Liver (tissue), 9 donors: Measurements from ENCODE around the gene PRPF40B. TPM values are rescaled to one million over a fixed set of nuclear protein-coding genes. Genes with fewer than 3 reads are reported as not detected.

Experiments used
- DNase-seq: peaks from one replicate; pipeline ENCODE4 v3.0.0-alpha.2; 2017; ENCODE audit warnings: low spot score
- H3K27ac ChIP-seq, 2 donors: one replicate each; pipeline ENCODE4 v1.7.0; 2013; ENCODE audit warnings: inconsistent platforms in 2 of 2, low read length in 2 of 2, control low read depth in 1 of 2, low read depth in 1 of 2, mild to moderate bottlenecking in 1 of 2
- H3K27me3 ChIP-seq, 4 donors: one replicate each; pipeline versions ENCODE4 v1.6.1 to v1.7.0; 2013; ENCODE audit warnings: low read length in 3 of 4, inconsistent platforms in 1 of 4, mild to moderate bottlenecking in 1 of 4, moderate library complexity in 1 of 4; ENCODE audit not compliant: control insufficient read depth in 4 of 4, insufficient read depth in 4 of 4
- H3K36me3 ChIP-seq, 4 donors: one replicate each; pipeline versions ENCODE4 v1.6.1 to v1.7.0; 2013; ENCODE audit warnings: low read length in 3 of 4, mild to moderate bottlenecking in 3 of 4, low read depth in 1 of 4, moderate library complexity in 1 of 4; ENCODE audit not compliant: control insufficient read depth in 4 of 4, insufficient read depth in 3 of 4
- H3K4me1 ChIP-seq, 4 donors: one replicate each; pipeline versions ENCODE4 v1.6.1 to v1.7.0; 2013; ENCODE audit warnings: low read length in 3 of 4, mild to moderate bottlenecking in 3 of 4, moderate library complexity in 1 of 4; ENCODE audit not compliant: control insufficient read depth in 4 of 4, insufficient read depth in 4 of 4
- H3K4me3 ChIP-seq, 3 donors: one replicate each; pipeline versions ENCODE4 v1.6.1 to v1.7.0; 2013; ENCODE audit warnings: low read length in 3 of 3, control low read depth in 1 of 3, low read depth in 1 of 3, mild to moderate bottlenecking in 1 of 3
- H3K9ac ChIP-seq, 2 donors: one replicate each; pipeline ENCODE4 v1.7.0; 2013; ENCODE audit warnings: low read length in 2 of 2, mild to moderate bottlenecking in 2 of 2, moderate library complexity in 2 of 2, control low read depth in 1 of 2, low read depth in 1 of 2
- H3K9me3 ChIP-seq, 4 donors: one replicate each; pipeline versions ENCODE4 v1.6.1 to v1.7.0; 2013; ENCODE audit warnings: low read length in 3 of 4; ENCODE audit not compliant: control insufficient read depth in 4 of 4
- ATF3 ChIP-seq: IDR thresholded peaks from 2 replicates; pipeline ENCODE4 v1.6.1; 2016; ENCODE audit warnings: antibody characterized with exemption
- CTCF ChIP-seq: fragments of 150-350 bp; IDR thresholded peaks from 2 replicates; pipeline ENCODE4 v1.5.1; 2017; ENCODE audit warnings: improper control_type of control experiment, low read depth, low read length; ENCODE audit not compliant: missing input control
- EGR1 ChIP-seq, 2 donors: IDR thresholded peaks; 2 replicates each; pipeline ENCODE4 v1.6.1; 2016 to 2018; ENCODE audit warnings: antibody characterized with exemption in 2 of 2, low read depth in 2 of 2
- FOXA1 ChIP-seq: IDR thresholded peaks from 2 replicates; pipeline ENCODE4 v1.6.1; 2016; ENCODE audit warnings: antibody characterized with exemption
- FOXA2 ChIP-seq: IDR thresholded peaks from 2 replicates; pipeline ENCODE4 v1.6.1; 2016; ENCODE audit warnings: antibody characterized with exemption
- GABPA ChIP-seq, 2 donors: IDR thresholded peaks in 1 of 2; conservative IDR thresholded peaks in 1 of 2; 2 replicates each; pipeline ENCODE4 v1.6.1; 2016; ENCODE audit warnings: antibody characterized with exemption in 2 of 2, mild to moderate bottlenecking in 1 of 2, moderate library complexity in 1 of 2
- HNF4A ChIP-seq, 2 donors: conservative IDR thresholded peaks; 2 replicates each; pipeline ENCODE4 v1.6.1; 2016; ENCODE audit warnings: antibody characterized with exemption in 2 of 2, mild to moderate bottlenecking in 2 of 2
- HNF4G ChIP-seq: IDR thresholded peaks from 2 replicates; pipeline ENCODE4 v1.6.1; 2016; ENCODE audit warnings: antibody characterized with exemption
- JUND ChIP-seq, 2 donors: IDR thresholded peaks; 2 replicates each; pipeline ENCODE4 v1.6.1; 2016; ENCODE audit warnings: antibody characterized with exemption in 2 of 2
- MAX ChIP-seq: IDR thresholded peaks from 2 replicates; pipeline ENCODE4 v1.6.1; 2016; ENCODE audit warnings: antibody characterized with exemption
- NR2F2 ChIP-seq: IDR thresholded peaks from 2 replicates; pipeline ENCODE4 v1.6.1; 2016; ENCODE audit warnings: antibody characterized with exemption
- RAD21 ChIP-seq, 2 donors: IDR thresholded peaks; 2 replicates each; pipeline ENCODE4 v1.6.1; 2016; ENCODE audit warnings: antibody characterized with exemption in 2 of 2, mild to moderate bottlenecking in 2 of 2
- REST ChIP-seq: IDR thresholded peaks from 2 replicates; pipeline ENCODE4 v1.6.1; 2016; ENCODE audit warnings: antibody characterized with exemption, mild to moderate bottlenecking
- RXRA ChIP-seq, 2 donors: IDR thresholded peaks; 2 replicates each; pipeline ENCODE4 v1.6.1; 2017 to 2018; ENCODE audit warnings: antibody characterized with exemption in 2 of 2, mild to moderate bottlenecking in 1 of 2
- SP1 ChIP-seq: IDR thresholded peaks from 2 replicates; pipeline ENCODE4 v1.6.1; 2018; ENCODE audit warnings: antibody characterized with exemption, mild to moderate bottlenecking
- TAF1 ChIP-seq: conservative IDR thresholded peaks from 2 replicates; pipeline ENCODE4 v1.6.1; 2016; ENCODE audit warnings: antibody characterized with exemption, mild to moderate bottlenecking
- YY1 ChIP-seq: IDR thresholded peaks from 2 replicates; pipeline ENCODE4 v1.6.1; 2016; ENCODE audit warnings: antibody characterized with exemption, mild to moderate bottlenecking
- ZBTB33 ChIP-seq: IDR thresholded peaks from 2 replicates; pipeline ENCODE4 v1.6.1; 2016; ENCODE audit warnings: antibody characterized with exemption
- WGBS: extraction: QIAGEN DNeasy Blood & Tissue Kit; methylation state at CpG from one replicate; pipeline ENCODE4 v1.1.7; 2013; 5-methylcytosine and 5-hydroxymethylcytosine counted together
- polyA plus RNA-seq, 2 donors: library from polyadenylated mRNA; stranded (reverse) in 1 of 2; unstranded in 1 of 2; fragments of 200-250 nt in 1 of 2; fragments of >200 nt in 1 of 2; fragmentation: Nextera tagmentation in 1 of 2; extraction: Ambion mirVana in 1 of 2; gene quantifications; one replicate each; pipeline versions ENCODE4 v1.2.1 to v1.2.3, GENCODE V29; 2013 to 2015
- total RNA-seq, 2 donors: library from RNA; depleted of rRNA; stranded (reverse); fragments of >200 nt; gene quantifications; one replicate each; pipeline ENCODE4 v1.2.3, GENCODE V29; 2014
- donor health status: healthy.
- donor health status: healthy.
- donor health status: healthy.
- donor health status: healthy.
- donor health status: healthy.

Gene PRPF40B
- total and polyA plus RNA-seq, 4 donors: 2.4 to 4.8 (median 3.9) TPM

GRCh38 chr12:49689237-49689636 is 65.9 kb downstream of the PRPF40B start:
- peaks cover 0 to 1% (median 0%) of the 10 kb centered on the region in 4 donors for H3K4me1 ChIP-seq
- H3K36me3 ChIP-seq: no peaks in the 10 kb centered on the region
- no peak overlapping the region for H3K4me3 ChIP-seq
- no peaks in the 10 kb centered on the region for H3K9me3 ChIP-seq
- H3K27me3 ChIP-seq: no peaks in the 10 kb centered on the region
- H3K9ac ChIP-seq: no peak overlapping the region
- WGBS: 90% methylated on average over 2 of the region's 2 CpGs
- no peak overlapping the region for H3K27ac ChIP-seq
- no peak for DNase-seq
- TF ChIP-seq HNF4A (conservative IDR thresholded peaks at IDR 0.05) (no peak), SP1 (no peak), FOXA2 (no peak), CTCF (no peak), ATF3 (no peak), RXRA (IDR thresholded peaks at IDR 0.05) (no peak), TAF1 (no peak), HNF4G (no peak), FOXA1 (no peak), ZBTB33 (no peak), JUND (IDR thresholded peaks at IDR 0.05) (no peak), NR2F2 (no peak), RAD21 (IDR thresholded peaks at IDR 0.05) (no peak)

GRCh38 chr12:49689785-49690184 is 66.4 kb downstream of the PRPF40B start:
- no peak overlapping the region for H3K4me3 ChIP-seq
- no peak overlapping the region for H3K9ac ChIP-seq
- H3K9me3 ChIP-seq: no peaks in the 10 kb centered on the region
- no peaks in the 10 kb centered on the region for H3K27me3 ChIP-seq
- no peaks in the 10 kb centered on the region for H3K36me3 ChIP-seq
- TF ChIP-seq HNF4G: no peak
- no peak for TF ChIP-seq ATF3
- TF ChIP-seq HNF4A (conservative IDR thresholded peaks at IDR 0.05): no peak
- no peak for TF ChIP-seq EGR1 (IDR thresholded peaks at IDR 0.05; ENCODE audit: low read depth in 2 of 2)
- TF ChIP-seq RXRA (IDR thresholded peaks at IDR 0.05): no peak
- no peak for TF ChIP-seq CTCF
- TF ChIP-seq JUND (IDR thresholded peaks at IDR 0.05): no peak
- TF ChIP-seq GABPA (IDR thresholded peaks at IDR 0.05 in 1 of 2, conservative IDR thresholded peaks at IDR 0.05 in 1 of 2): no peak
- no peak for TF ChIP-seq NR2F2
- TF ChIP-seq FOXA2: no peak
- no peak for TF ChIP-seq YY1
- no peak for TF ChIP-seq TAF1
- TF ChIP-seq FOXA1: no peak
- TF ChIP-seq MAX: no peak
- TF ChIP-seq RAD21 (IDR thresholded peaks at IDR 0.05): no peak
- TF ChIP-seq ZBTB33: no peak
- TF ChIP-seq REST: no peak
- no peak for TF ChIP-seq SP1
- H3K27ac ChIP-seq: no peak overlapping the region
- peaks cover 0 to 1% (median 0%) of the 10 kb centered on the region in 4 donors for H3K4me1 ChIP-seq
- no peak for DNase-seq
